D721Med (cell line): ENCODE results near the gene SIAH1.
"Not testable (repeated sequence)": the region's sequence is repeated elsewhere in the genome, so short reads cannot be mapped to it uniquely, and the experiment has no call there.

Experiments used
- DNase-seq: peaks from one replicate; pipeline ENCODE4 v3.0.0; 2011; ENCODE audit warnings: low spot score; ENCODE audit not compliant: insufficient read length
- FAIRE-seq: peaks from 2 replicates; lab custom pipeline; 2011; peaks lifted over from hg19 to GRCh38; lab: Jason Lieb, UNC
- CTCF ChIP-seq: IDR thresholded peaks from 2 replicates; pipeline ENCODE4 v1.5.1; 2012; ENCODE audit warnings: mild to moderate bottlenecking, control low read depth; ENCODE audit not compliant: insufficient read depth; ENCODE audit errors: missing control alignments

The SIAH1 gene

GRCh38 chr16:48426244-48427141 is 41.3 kb upstream of the SIAH1 start:
- FAIRE-seq (no peak), DNase-seq (no peak)
- no peak for TF ChIP-seq CTCF

- TF ChIP-seq CTCF = no peak
- FAIRE-seq = no peak
- DNase-seq = no peak
Observed at GRCh38 chr16:48422537-48422936, 37.3 kb upstream of the SIAH1 start.

GRCh38 chr16:48421741-48422140 is 36.5 kb upstream of the SIAH1 start:
- DNase-seq = no peak
- no peak for TF ChIP-seq CTCF
- FAIRE-seq = no peak

GRCh38 chr16:48420437-48420836 is 35.2 kb upstream of the SIAH1 start:
- DNase-seq = no peak
- FAIRE-seq = no peak
- TF ChIP-seq CTCF = no peak

- not testable (repeated sequence) for FAIRE-seq, DNase-seq
Observed at GRCh38 chr16:48416617-48417016, 31.4 kb upstream of the SIAH1 start.

- TF ChIP-seq CTCF = no peak
- FAIRE-seq = no peak
- DNase-seq = no peak
Observed at GRCh38 chr16:48413272-48413671, 28.1 kb upstream of the SIAH1 start.

- FAIRE-seq (no peak), DNase-seq (no peak)
- no peak for TF ChIP-seq CTCF
Observed at GRCh38 chr16:48409839-48410632, 24.8 kb upstream of the SIAH1 start.
